Fibroblast of mammary gland (primary cell): ENCODE data around the gene LDLRAD2.
"Not testable (repeated sequence)": the region's sequence is repeated elsewhere in the genome, so short reads cannot be mapped to it uniquely, and the experiment has no call there.

ENCODE experiments used
- DNase-seq: peaks from one replicate; pipeline ENCODE4 v3.0.0-alpha.2; 2010; ENCODE audit warnings: low read depth
- H3K4me3 ChIP-seq: 2 replicates; pipeline ENCODE4 v1.5.1; 2011; ENCODE audit warnings: low read depth, mild to moderate bottlenecking, low read length, moderate library complexity; ENCODE audit not compliant: control insufficient read depth
- TF ChIP-seq, protein P1 (sequence below): conservative IDR thresholded peaks from 2 replicates; pipeline ENCODE4 v1.5.1; 2011; ENCODE audit warnings: low read depth, low read length, inconsistent platforms; ENCODE audit not compliant: control insufficient read depth, insufficient read depth

The LDLRAD2 gene, protein sequence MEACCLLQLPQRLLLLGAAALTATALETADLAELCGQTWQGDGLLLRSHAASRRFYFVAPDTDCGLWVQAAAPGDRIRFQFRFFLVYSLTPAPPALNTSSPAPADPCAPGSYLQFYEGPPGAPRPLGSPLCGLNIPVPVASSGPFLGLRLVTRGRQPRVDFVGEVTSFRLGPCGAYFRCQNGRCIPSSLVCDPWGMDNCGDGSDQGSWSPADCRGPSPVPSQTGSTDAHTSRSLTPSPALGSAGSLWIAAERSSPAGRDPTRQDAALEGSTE

GRCh38 chr1:21811875-21812305, at the start of gene LDLRAD2:
Gene LDLRAD2, plus strand, starts transcription at chr1:21812265. Its CDS starts 187 bp downstream, at chr1:21812452.
- peak; percentile 43 for DNase-seq
- TF ChIP-seq, protein P1, sequence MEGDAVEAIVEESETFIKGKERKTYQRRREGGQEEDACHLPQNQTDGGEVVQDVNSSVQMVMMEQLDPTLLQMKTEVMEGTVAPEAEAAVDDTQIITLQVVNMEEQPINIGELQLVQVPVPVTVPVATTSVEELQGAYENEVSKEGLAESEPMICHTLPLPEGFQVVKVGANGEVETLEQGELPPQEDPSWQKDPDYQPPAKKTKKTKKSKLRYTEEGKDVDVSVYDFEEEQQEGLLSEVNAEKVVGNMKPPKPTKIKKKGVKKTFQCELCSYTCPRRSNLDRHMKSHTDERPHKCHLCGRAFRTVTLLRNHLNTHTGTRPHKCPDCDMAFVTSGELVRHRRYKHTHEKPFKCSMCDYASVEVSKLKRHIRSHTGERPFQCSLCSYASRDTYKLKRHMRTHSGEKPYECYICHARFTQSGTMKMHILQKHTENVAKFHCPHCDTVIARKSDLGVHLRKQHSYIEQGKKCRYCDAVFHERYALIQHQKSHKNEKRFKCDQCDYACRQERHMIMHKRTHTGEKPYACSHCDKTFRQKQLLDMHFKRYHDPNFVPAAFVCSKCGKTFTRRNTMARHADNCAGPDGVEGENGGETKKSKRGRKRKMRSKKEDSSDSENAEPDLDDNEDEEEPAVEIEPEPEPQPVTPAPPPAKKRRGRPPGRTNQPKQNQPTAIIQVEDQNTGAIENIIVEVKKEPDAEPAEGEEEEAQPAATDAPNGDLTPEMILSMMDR, result no peak
- H3K4me3 ChIP-seq, result no peak within 1 kb of the TSS

DNA sequence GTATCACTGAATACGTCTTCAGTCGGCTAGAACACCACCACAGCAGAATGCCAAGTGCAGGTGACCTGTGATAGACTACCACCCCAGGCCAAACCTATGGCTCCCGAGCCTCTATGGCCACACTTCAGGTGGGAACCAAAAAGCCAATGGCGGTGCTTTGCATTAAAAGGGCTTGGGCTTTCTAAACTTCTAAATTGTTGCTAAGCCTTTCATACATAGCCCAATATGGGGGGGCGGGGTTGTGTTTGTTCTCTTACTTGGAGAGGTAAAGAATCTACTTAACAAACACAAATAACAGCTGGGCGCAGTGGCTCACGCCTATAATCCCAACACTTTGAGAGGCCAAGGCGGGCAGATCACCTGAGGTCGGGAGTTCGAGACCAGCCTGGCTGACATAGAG, 48.8 kb upstream of the LDLRAD2 start:
- no peak overlapping the region for H3K4me3 ChIP-seq
- TF ChIP-seq, protein P1, result no peak

DNA sequence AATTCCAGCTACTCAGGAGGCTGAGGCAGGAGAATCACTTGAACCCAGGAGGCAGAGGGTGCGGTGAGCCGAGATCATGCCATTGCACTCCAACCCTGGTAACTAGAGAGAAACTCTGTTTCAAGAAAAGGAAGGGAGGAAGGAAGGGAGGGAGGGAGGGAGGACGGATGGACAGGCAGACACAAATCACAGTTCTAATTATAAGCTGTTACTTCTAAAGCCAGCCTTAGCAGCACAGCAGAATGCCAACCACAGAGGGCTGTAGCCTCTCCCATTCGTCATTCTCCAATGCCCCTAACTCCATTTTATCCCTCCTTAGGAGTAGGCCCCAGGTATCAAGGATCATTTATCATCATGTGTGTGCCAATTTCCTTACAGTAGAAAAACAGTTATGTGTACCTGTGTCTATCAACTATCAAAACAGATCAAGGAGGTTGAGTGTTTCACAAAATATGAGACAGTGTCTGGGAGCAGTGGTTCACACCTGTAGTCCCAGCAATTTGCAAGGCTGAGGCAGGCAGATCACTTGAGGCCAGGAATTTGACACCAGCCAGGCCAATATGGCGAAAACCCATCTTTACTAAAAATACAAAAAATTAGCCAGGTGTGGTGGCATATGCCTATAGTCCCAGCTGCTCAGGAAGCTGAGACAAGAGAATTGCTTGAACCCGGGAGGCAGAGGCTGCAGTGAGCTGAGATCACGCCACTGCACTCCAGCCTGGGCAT, 48.2 kb upstream of the LDLRAD2 start:
- H3K4me3 ChIP-seq, result no peak overlapping the region
- TF ChIP-seq, protein P1, result no peak
- DNase-seq, result no peak

More for the DNA sequence above, 48.8 kb upstream of the LDLRAD2 start:
- no peak for DNase-seq

DNA sequence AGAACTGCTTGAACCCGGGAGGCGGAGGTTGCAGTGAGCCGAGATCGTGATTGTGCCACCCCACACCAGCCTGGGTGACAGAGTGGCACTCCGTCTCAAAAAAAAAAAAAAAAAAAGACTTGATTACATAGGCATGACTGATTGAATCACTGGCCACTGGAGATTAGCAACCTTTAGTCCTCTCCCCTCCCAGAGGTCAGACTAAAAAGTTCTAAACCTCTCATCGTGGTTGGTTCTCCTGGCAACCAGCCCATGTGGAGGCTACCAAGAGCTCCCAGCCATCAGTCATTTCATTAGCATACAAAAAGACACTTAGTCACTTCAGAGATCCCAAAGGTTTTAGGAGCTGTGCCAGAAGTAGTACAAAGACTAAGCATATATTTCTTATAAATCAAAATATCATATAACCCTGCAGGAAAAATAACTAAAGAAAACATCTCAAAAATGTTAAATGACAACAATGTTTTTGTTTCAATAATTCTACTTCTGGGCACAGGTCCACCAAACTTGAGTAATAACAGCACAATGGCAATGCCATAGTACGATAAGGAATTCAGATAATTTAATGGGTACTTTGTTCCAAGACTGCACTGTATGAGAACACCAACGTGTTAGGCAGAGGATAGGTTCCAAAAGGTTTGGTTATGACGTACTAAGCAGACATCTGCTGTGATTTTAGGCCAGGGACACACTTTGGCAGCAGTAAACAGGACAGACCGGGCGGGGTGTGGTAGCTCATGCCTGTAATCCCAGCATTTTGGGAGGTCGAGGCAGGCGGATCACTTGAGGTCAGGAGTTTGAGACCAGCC, 47.2 kb upstream of the LDLRAD2 start:
- TF ChIP-seq, protein P1, result no peak
- no peak overlapping the region for H3K4me3 ChIP-seq
- DNase-seq, result peak; percentile 94

- DNase-seq, result no peak
- TF ChIP-seq, protein P1, result no peak
- H3K4me3 ChIP-seq, result no peak overlapping the region
Measured at GRCh38 chr1:21766210-21766609, 45.9 kb upstream of the LDLRAD2 start.

- peak; percentile 16 for DNase-seq
- not testable (repeated sequence) for H3K4me3 ChIP-seq
Measured at GRCh38 chr1:21767106-21767505, 45.0 kb upstream of the LDLRAD2 start.
